Activated CD4-positive, CD25-positive, alpha-beta regulatory T cell treated with anti-CD3 and anti-CD28 coated beads, Interleukin-2, amount 50 U/mL, for 16 hours (primary cell): ENCODE data around the gene PCNX2.

Experiments used
- DNase-seq: peaks from one replicate; pipeline ENCODE4 v3.0.0-alpha.2; 2020; ENCODE audit warnings: low read depth, low spot score

Gene PCNX2

DNA sequence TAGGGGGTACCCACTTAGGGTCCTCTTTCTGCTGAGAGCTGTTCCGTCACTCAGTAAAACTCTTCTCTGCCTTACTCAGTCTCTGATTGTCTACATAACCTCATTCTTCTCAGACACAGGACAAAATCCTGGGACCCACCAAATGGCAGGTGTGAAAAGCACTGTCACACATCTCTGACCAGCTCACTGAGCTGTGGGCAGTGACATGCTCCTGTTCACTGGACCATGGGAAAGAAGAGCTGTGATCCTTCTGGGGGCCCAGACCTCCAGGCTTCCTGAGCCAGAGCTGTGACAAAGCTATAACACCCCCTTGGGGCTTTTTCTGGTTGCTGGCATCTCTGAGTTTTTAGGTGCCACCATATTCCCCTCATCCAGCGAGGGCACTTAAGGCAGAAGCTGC is 229.4 kb downstream of the PCNX2 start:
- no peak for DNase-seq

GRCh38 chr1:233065685-233066084 is 229.8 kb downstream of the PCNX2 start:
- DNase-seq = no peak

GRCh38 chr1:233064988-233065387 is 230.5 kb downstream of the PCNX2 start:
- no peak for DNase-seq

DNA sequence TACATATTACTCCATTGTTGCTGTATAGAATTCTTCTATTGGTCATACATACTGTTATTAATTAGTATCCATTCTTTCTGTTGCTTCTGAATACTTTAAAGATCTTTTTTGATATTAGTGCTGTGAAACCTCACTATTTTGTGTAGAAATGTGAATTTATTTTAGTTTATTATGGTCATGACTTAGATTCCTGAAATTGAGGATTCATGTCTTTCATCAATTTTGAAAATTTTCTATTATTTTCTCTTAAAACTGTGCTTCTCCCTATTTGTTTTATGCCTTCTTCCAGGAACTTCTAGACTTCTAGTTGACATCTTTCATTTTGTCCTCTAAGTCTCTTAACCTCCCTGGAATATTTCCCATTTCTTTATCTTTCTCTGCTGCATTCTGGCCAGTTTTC is 232.1 kb downstream of the PCNX2 start:
- no peak for DNase-seq

DNA sequence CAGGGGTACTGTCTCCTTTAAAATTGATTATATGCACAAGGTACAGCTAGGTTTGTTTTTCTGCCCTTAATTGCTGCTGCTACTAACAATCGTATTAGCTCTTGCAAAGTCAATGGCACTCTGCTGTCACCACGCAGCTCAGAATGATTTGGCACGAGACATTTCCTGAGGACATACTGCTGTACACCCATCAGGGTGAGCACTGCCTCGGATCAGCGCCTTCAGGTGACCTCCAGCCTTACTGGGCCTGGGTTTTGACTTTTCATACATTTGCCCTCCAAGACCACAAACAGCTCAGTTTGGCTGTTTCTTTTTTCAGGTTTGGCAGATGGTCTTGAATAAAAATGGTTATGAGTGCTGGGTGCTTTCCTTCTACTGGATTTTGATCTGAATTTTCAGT is 234.3 kb downstream of the PCNX2 start:
- no peak for DNase-seq

DNA sequence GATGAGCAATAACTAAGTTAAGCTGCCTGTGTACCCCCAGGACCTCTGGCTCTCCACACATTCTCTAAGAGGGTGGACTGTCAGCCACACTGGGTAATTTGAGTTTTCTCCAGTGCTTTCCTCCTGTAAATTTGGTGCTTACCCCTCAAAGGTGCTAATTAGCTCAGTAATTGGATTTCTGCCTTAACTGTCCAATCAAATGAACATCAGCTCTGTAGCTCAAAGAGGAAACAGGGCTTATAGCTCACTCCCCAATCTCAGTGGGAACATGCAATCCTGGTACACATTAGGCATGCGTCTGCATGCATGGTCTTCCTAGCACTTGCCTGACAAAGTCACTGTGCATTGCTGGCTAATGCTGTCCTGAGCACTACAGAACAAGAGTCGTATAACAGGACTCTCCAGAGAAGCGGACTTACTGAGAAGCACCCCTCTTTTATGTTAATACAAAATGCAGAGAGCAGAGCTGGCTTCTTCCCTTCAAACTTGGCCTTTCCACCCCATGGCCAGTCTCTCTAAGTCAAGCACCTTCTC is 235.0 kb downstream of the PCNX2 start:
- DNase-seq = no peak

- DNase-seq = no peak
These were observed 237.7 kb downstream of the PCNX2 start for GRCh38 chr1:233057836-233058235.

- no peak for DNase-seq
These were observed 239.5 kb downstream of the PCNX2 start for GRCh38 chr1:233055879-233056641.

DNA sequence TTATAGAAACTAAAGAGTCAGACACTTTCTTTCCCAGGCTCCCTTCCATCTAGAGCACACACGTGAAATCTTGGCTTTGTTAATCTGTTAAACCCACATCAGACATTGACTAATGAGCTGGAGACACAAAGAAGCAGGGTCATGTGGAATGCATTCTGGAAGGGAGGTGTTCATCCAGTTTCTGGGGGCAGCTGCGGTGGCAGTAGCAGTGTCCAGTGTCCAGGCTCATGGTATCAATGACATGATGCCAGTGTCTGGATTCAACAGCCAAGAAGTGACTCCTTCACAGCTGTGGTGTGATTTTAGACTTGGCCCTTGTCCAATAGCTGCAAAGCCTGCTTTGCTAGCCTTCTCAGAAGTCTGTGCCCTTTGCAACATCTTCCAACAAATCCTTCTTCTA is 249.9 kb downstream of the PCNX2 start:
- no peak for DNase-seq

- no peak for DNase-seq
These were observed 252.7 kb downstream of the PCNX2 start for GRCh38 chr1:233042834-233043233.

DNA sequence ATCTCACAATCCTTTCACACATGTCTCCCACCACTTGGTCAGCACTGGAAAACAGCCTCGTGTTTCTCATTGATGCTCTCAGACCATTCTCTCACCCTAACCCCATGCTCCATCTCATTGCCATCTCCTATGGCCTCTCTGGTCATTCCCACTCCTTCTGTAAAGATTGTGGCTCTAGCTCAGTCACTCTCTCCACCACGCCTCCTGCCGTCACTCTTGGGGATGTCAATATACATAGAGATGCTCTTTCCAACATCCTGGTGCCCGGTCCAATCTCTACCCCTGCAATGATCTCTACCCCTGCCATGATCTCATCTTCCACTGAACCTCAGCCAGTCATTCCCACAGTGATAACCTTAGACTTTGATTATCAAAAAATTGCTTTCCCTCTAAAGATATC is 255.0 kb downstream of the PCNX2 start:
- DNase-seq = no peak

- no peak for DNase-seq
These were observed 256.9 kb downstream of the PCNX2 start for GRCh38 chr1:233038581-233038980.

- DNase-seq = no peak
These were observed 257.7 kb downstream of the PCNX2 start for GRCh38 chr1:233037843-233038242.

GRCh38 chr1:233034836-233035235 is 260.7 kb downstream of the PCNX2 start:
- no peak for DNase-seq

DNA sequence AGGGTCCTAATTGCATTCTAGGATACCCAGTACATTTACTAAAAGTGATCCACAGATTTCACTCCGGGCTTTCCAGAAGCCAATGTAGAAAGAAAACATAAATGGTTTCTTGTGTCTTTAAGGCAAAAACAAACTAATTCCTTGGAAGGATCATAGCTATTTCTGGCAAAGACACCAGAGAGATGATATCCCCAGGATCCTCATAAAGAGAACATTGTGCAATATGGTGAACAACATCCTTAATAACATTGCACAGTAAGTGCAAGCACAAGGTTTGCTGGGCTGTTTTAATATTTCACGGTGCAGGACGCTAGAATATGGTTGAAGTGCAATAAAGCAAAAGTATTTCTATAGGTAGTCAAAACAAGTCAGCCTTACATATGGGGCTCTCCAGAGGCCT is 262.2 kb downstream of the PCNX2 start:
- no peak for DNase-seq

DNA sequence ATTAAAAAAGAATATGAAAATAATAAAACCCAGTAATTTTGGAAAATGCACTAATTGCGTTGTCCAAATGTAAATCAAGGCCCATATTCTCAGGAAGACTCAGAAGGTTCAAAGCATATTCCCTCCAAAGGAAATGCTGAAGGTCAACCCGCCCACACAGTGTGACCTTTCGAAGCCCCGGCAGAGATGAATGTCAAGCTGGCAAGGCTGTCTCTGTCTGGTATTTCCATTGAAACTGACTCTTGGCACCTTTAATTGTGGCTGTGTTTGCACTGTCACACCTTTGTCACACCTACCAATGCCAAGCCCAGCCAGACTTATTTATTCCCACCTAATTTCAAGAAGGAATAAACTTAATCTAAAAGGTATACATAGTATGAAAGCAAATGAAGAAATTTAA is 262.6 kb downstream of the PCNX2 start:
- no peak for DNase-seq

GRCh38 chr1:233031521-233031920 is 264.0 kb downstream of the PCNX2 start:
- no peak for DNase-seq

GRCh38 chr1:233027046-233027445 is 268.5 kb downstream of the PCNX2 start:
- no peak for DNase-seq

- no peak for DNase-seq
These were observed 270.0 kb downstream of the PCNX2 start for GRCh38 chr1:233025567-233025966.

DNA sequence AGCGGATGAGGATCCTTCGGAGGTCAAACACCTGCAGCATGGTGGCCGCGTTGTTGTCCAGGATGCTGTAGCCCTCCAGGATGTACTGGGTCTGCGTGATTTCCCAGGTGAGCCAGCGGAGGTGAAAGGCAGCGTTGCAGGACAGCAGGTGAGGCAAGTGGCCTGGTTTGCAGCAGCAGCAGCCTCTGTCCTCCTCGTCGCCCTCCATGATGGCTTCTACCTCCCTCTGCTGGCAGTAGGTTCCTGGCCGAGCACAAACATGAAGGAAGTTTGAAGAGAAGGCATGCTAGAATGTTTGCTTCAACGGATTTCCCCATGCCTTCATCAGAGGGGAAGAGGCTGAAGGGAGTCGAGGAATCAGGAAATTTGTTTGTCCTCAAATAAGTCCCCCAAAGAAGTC is 270.4 kb downstream of the PCNX2 start:
- no peak for DNase-seq

GRCh38 chr1:233024199-233024598 is 271.3 kb downstream of the PCNX2 start:
- DNase-seq = no peak

DNA sequence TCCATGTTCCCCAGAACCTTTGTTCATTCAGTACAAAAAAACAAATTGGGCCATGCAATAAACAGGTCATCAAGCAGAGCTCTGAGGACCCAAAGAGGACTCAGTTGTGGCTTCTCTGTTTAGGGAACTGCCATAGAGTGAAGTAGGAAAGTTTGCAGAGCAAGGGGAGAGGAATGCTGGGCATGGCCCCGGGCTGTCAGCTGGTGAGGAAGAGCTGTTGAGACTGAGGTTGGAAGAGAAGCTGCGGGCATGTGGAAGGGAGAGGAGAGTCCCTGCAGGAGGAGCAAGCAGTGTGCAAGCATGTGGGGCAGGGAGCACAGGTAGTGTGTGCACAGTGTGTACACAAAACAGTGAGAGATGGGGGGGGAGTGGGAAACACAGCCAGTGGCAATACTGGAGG is 273.3 kb downstream of the PCNX2 start:
- no peak for DNase-seq

DNA sequence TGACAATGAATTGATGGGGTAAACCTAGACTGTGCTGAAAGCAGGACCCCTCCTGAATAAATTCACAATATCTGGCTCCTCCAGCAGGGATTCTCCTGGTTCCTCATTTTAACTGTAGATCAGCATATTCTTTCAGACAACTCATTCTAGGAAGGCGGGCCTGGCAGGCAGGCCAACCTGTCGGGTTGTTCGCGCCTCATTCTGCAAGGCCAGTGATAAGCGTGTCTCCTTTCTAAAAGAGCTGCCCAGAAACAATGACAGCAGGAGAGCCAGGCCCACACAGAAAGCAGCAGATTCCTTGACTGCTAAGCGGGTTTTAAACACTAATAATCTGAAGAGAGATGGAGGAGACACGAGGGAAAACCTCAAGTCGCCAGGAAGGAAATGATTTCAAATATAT is 275.1 kb downstream of the PCNX2 start:
- no peak for DNase-seq
